ENCODE measurements around the gene MARCKS. TPM values are rescaled to one million over a fixed set of nuclear protein-coding genes. Genes with fewer than 3 reads are reported as not detected.

MARCKS gene
- total RNA-seq, 1 donor from 2014 or later = 174 TPM

DNA sequence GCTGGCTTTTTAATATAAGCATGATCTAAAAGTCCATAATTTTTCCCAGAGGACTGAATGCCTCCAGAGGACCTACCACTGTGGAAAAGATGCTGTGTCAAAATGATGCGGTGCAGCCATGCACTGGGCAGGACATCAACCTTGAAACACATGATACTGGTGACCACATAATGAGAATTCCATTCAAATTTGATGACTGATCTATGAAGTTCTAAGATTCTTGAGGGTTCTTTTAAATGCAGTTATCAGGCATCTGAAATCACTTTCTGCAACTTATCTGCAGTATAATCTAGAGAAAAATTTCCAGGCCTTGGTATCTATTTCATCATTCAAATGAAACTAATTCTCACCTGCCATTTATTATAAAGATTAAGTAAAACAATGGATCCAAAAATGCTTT is 15.0 kb upstream of the MARCKS start:
- TF ChIP-seq, protein P1, sequence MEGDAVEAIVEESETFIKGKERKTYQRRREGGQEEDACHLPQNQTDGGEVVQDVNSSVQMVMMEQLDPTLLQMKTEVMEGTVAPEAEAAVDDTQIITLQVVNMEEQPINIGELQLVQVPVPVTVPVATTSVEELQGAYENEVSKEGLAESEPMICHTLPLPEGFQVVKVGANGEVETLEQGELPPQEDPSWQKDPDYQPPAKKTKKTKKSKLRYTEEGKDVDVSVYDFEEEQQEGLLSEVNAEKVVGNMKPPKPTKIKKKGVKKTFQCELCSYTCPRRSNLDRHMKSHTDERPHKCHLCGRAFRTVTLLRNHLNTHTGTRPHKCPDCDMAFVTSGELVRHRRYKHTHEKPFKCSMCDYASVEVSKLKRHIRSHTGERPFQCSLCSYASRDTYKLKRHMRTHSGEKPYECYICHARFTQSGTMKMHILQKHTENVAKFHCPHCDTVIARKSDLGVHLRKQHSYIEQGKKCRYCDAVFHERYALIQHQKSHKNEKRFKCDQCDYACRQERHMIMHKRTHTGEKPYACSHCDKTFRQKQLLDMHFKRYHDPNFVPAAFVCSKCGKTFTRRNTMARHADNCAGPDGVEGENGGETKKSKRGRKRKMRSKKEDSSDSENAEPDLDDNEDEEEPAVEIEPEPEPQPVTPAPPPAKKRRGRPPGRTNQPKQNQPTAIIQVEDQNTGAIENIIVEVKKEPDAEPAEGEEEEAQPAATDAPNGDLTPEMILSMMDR (IDR thresholded peaks at IDR 0.05; ENCODE audit: unreplicated experiment) = no peak
- no peaks in the 10 kb centered on the region for H3K27me3 Mint-ChIP-seq (ENCODE audit: low read depth)
- H3K27ac Mint-ChIP-seq = no peak overlapping the region
- no peak for DNase-seq (ENCODE audit: low spot score in 2 of 2, unreplicated experiment in 2 of 2)
- H3K4me3 Mint-ChIP-seq = no peak overlapping the region
- H3K36me3 Mint-ChIP-seq = no peaks in the 10 kb centered on the region
- H3K9me3 Mint-ChIP-seq = no peaks in the 10 kb centered on the region
- H3K4me1 Mint-ChIP-seq = peaks cover 23% of the 10 kb centered on the region

- H3K36me3 Mint-ChIP-seq = no peaks in the 10 kb centered on the region
- no peak for DNase-seq (ENCODE audit: low spot score in 2 of 2, unreplicated experiment in 2 of 2)
- H3K9me3 Mint-ChIP-seq = no peaks in the 10 kb centered on the region
- H3K27ac Mint-ChIP-seq = no peak overlapping the region
- TF ChIP-seq, protein P1 (IDR thresholded peaks at IDR 0.05; ENCODE audit: unreplicated experiment) = no peak
- peaks cover 30% of the 10 kb centered on the region for H3K4me1 Mint-ChIP-seq
- H3K27me3 Mint-ChIP-seq (ENCODE audit: low read depth) = no peaks in the 10 kb centered on the region
- no peak overlapping the region for H3K4me3 Mint-ChIP-seq
These were observed 13.6 kb upstream of the MARCKS start for GRCh38 chr6:113843500-113844073.

DNA sequence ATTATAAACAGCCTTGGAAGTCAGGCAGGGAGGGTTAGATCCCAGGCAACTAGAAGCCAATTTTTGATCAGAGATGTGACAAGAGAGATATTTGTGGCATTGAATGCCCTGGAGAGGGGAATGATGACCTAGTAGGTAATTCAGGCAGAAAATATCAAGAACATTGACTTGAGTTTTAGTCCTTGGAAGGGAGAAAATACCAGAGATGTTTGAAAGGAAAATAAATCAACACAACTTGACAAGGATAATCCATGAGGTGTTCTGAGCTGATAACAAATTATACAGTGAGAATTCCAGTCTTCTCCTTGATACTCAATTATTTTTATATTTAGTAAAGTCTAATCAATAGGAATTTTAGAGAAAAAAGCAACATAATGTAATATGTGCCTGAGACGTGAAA is 10.6 kb upstream of the MARCKS start:
- Mint-ChIP-seq H3K9me3 (no peaks in the 10 kb centered on the region), H3K4me1 (peaks cover 33% of the 10 kb centered on the region), H3K27me3 (ENCODE audit: low read depth) (no peaks in the 10 kb centered on the region), H3K36me3 (no peaks in the 10 kb centered on the region), H3K27ac (no peak overlapping the region), H3K4me3 (no peak overlapping the region)
- TF ChIP-seq, protein P1 (IDR thresholded peaks at IDR 0.05; ENCODE audit: unreplicated experiment) = no peak
- DNase-seq (ENCODE audit: low spot score in 2 of 2, unreplicated experiment in 2 of 2) = no peak

GRCh38 chr6:113847447-113847846 is 9.7 kb upstream of the MARCKS start:
- Mint-ChIP-seq H3K9me3 (no peaks in the 10 kb centered on the region), H3K27ac (no peak overlapping the region), H3K36me3 (no peaks in the 10 kb centered on the region), H3K4me1 (peaks cover 33% of the 10 kb centered on the region), H3K27me3 (ENCODE audit: low read depth) (no peaks in the 10 kb centered on the region), H3K4me3 (no peak overlapping the region)
- TF ChIP-seq, protein P1 (IDR thresholded peaks at IDR 0.05; ENCODE audit: unreplicated experiment) = no peak
- no peak for DNase-seq (ENCODE audit: low spot score in 2 of 2, unreplicated experiment in 2 of 2)

DNA sequence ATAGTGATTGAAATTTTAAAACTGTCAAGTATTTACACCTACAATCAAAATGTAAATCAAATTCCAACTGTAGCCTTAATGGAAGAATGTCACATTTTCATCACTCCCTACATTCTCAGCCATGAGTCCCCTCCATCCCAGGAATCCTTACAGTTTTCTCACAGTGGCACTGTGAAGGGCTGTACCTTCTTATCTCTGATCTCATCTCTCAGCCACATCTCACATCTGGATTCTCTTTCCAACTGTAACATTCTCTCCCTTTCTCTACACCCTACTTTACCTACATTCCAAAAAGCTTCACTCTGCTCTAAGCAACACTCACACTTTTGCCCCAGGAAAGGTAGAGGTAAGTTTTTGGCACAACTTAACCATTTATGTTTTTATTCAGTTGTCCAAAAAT is 8.9 kb upstream of the MARCKS start:
- Mint-ChIP-seq H3K27me3 (ENCODE audit: low read depth) (no peaks in the 10 kb centered on the region), H3K36me3 (no peaks in the 10 kb centered on the region), H3K9me3 (no peaks in the 10 kb centered on the region), H3K4me3 (no peak overlapping the region), H3K4me1 (peaks cover 38% of the 10 kb centered on the region), H3K27ac (no peak overlapping the region)
- TF ChIP-seq, protein P1 (IDR thresholded peaks at IDR 0.05; ENCODE audit: unreplicated experiment) = no peak
- DNase-seq (ENCODE audit: low spot score in 2 of 2, unreplicated experiment in 2 of 2) = no peak

DNA sequence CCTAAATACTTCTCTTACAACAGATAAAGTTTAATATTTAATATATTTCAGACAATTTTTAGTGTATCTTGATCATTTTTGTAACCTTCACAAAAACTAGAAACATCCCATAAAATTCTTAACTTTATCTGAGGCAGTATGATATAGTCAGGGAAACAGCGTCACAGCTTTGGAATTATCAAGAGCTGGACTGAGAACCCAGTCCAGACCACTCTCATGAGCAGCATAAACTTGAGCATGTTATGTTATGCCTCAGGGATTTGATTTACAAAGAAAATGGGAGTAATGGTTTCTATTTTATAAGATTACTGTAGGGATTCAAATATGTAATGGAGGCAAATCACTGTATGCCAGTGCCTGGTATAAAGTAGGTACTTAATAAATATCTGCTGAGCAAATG is 8.3 kb upstream of the MARCKS start:
- Mint-ChIP-seq H3K36me3 (no peaks in the 10 kb centered on the region), H3K27ac (no peak overlapping the region), H3K9me3 (no peaks in the 10 kb centered on the region), H3K4me1 (peaks cover 36% of the 10 kb centered on the region), H3K4me3 (no peak overlapping the region), H3K27me3 (ENCODE audit: low read depth) (no peaks in the 10 kb centered on the region)
- no peak for DNase-seq (ENCODE audit: low spot score in 2 of 2, unreplicated experiment in 2 of 2)
- TF ChIP-seq, protein P1 (IDR thresholded peaks at IDR 0.05; ENCODE audit: unreplicated experiment) = no peak
